GM19025 (cell line): ENCODE measurements around the gene PPP1R9B.
A peak's percentile ranks its signal among the peaks of the same experiment; 100 is the strongest.

Experiments used
- ATAC-seq: cut with Tn5 transposase; IDR thresholded peaks from one replicate; pipeline ENCODE4 v1.9.1; 2021; ENCODE audit warnings: mild to moderate bottlenecking, low read depth, moderate library complexity; ENCODE audit not compliant: unreplicated experiment

PPP1R9B gene

DNA sequence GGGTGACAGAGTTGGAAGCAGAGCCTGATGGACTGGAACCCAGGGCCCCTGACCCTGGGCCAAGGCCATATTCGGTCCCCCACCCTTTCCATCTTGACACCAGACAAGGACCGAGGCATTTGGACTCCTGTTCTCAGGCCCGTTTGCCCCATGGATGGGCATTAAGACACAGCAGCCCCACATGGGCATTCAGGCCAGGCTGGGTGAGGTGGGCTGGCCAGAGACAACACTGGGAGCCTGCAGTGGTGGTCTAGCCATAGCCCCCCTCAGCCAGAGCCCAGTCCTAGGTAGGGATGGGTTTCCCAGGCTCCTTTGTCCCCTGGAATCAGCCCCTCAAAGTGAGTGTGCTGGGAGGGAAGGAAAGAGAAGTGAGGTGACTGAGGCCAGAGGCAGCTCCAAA, 53.7 kb downstream of the PPP1R9B start:
- no peak for ATAC-seq

DNA sequence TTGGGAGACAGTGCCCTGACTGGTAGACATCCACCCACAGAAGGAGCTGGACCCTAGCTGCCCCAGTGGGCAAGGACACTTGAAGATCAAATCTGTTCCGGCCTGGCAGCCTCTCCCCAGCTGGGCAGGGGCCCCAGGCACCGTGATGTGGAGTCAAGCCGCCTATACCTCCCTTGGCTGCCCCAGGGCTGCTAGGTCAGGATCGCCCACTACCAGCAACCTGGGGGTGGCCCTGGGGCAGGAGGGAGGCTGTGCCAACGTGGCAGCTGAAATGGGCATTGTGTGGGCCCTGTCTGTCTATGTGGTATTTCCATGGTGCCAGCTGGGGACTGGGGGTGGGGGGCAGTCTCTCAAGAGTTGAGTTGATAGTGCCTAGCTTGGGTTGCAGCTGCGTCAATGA, 54.4 kb downstream of the PPP1R9B start:
- no peak for ATAC-seq

GRCh38 chr17:50095626-50096037, 54.8 kb downstream of the PPP1R9B start:
- no peak for ATAC-seq

DNA sequence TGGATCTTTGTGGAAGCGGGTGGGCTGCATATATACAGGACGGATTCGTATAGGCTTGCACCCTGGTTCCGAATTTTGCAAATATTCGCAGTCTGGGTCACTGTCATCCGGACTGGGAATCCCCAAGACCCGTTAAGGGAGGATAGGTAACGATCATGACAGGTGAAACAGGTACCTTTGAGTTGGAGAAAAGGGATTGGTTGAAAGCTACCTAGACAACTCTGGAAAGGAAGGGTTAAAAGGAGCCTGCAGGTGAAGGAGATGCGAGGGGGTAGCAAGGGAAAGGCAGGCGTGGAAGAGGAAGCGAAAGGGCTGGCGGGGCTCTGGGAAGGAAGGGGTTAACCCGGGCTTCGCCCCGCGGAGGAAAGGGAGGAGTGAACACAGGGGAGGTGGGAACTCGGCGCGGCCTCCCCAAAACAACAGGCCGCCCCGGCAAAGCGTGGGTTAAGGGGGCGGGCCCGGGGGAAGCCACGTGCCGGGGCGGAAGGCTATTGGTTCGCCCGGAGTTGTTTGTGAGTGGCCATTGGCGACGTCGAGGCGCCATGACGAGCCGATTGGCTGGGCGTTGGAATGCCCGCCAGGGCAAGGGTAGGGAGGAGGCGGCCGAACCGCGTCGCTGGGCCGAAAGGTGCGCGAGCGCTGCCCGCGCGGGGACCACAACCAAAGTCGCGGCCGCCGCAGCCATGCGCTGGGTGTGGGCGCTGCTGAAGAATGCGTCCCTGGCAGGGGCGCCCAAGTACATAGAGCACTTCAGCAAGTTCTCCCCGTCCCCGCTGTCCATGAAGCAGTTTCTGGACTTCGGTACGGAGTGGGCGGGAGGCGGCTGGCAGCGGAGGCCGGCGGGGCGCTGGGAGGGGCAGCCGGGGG, 55.5 kb downstream of the PPP1R9B start, which contains the start of gene PDK2:
PDK2 (plus strand) TSS at position 599 of the 867 bp plus-strand sequence; CDS start at position 684, 85 bp downstream.
- peak; percentile 93 for ATAC-seq

DNA sequence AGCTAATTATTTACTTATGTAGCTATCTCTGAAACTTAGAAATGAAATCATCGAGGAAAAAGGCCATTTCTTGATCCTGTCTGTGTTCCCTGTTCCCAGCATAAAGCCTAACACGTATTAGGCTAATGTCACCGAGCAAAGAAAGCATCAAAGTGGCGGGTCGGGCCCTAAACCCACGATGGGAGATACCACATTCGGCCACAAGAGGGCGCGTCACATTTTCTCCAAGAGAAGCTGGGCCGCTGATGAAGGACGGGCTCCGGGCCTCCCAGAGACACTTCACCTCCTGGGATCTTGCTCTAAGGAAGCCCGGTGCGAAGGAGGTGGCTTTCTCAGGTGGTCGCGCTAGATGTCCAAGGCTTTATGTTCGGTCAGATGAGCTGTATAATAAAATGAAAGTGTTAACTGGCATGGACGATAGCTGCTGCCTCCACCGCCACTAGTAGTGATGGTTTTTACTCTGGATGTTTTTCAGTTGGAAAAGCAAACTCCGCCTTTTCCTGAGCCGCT, 56.2 kb downstream of the PPP1R9B start:
- ATAC-seq, result peak; percentile 29

DNA sequence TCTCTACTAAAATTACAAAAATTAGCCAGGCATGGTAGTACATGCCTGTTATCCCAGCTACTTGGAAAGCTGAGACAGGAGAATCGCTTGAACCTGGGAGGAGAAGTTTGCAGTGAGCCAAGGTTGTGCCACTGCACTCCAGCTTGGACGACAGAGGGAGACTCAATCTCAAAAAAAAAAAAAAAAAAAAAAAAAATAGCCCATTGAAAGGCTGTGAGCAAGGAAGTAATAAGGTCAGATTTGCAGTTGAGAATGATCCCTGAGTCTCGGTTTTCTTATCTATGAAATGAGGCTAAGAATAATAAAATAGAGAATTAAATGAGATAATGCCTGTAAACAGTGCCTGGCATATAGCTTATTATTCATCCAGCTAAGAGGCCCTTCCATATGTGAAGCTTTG, 56.7 kb downstream of the PPP1R9B start:
- no peak for ATAC-seq

DNA sequence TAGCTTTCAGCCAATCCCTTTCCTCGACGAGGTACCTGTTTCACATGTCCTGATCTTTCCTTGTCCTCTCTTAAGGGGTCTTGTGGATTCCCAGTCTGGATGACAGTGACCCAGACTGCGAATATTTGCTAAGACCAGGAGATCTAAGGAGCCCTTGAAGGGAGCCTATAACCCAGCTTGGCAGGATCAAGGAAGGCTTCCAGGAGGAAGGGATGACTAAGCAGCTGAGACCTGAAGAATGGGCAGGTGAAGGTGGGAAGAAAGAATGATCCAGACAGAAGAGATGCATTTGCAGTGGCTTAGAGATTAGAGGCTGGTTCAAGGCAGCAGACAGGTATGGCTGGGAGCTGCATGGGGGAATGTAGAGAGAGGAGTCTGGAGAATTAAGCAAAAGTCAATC, 57.2 kb downstream of the PPP1R9B start:
- ATAC-seq, result no peak

DNA sequence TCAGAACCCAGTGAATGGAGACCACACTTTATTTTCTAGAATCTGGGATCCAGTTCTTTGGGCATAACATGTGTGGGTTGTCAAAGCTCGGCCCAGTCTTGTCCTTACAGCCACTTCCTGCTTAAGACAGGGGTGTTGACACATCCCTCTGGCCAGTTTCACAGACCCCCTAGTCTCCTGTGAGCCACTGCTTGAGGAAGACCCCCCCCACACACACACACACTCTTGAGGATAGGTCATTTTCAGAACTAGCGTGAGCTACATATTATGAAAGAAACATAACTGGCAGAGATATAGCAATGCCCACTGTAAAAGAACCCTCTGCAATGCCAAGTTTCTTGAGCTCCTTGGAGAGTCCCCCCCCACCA, 58.6 kb downstream of the PPP1R9B start:
- ATAC-seq, result no peak

GRCh38 chr17:50090971-50091917, 59.2 kb downstream of the PPP1R9B start:
- no peak for ATAC-seq

- ATAC-seq, result no peak
Observed at GRCh38 chr17:50090071-50090470, 60.4 kb downstream of the PPP1R9B start.

DNA sequence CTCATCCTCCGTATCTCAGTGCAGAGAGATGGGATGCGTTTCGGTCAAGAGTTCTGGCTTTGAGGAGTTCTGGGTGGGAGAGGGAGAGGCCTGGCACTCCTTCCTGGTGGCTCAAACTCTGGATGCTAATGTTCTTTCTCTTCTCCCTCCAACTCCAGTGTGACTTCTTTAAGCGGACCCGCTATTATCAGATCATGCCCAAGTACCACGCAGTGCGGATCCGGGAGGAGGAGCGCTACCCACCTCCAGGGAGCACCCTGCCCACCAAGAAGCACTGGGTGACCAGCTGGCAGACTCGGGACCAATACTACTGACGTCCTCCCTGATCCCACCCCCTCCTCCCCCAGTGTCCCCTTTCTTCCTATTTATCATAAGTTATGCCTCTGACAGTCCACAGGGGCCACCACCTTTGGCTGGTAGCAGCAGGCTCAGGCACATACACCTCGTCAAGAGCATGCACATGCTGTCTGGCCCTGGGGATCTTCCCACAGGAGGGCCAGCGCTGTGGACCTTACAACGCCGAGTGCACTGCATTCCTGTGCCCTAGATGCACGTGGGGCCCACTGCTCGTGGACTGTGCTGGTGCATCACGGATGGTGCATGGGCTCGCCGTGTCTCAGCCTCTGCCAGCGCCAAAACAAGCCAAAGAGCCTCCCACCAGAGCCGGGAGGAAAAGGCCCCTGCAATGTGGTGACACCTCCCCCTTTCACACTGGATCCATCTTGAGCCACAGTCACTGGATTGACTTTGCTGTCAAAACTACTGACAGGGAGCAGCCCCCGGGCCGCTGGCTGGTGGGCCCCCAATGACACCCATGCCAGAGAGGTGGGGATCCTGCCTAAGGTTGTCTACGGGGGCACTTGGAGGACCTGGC, 61.3 kb downstream of the PPP1R9B start:
- ATAC-seq, result no peak

DNA sequence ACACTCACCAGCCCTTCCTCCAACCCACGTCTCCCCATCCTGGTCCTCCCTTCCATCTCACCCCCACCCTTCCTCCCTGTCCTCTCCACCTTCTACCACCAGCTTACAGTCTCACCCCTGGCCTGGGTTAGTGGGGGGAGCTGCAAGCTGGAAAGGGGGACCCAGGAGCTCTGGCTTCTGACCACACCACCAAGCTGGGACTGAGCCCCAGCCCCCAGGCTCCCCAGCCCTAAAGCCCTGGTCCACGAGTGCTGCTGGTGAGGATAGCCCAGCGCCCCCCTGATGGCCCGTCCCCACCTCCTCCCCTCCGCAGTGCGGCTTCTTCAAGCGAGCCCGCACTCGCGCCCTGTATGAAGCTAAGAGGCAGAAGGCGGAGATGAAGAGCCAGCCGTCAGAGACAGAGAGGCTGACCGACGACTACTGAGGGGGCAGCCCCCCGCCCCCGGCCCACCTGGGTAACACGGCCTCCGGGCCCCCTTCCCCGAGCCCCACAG, 62.5 kb downstream of the PPP1R9B start:
- ATAC-seq, result no peak

- ATAC-seq, result no peak
Observed at GRCh38 chr17:50087246-50087911, 63.1 kb downstream of the PPP1R9B start.
